ENCODE data around the gene INKA1.

INKA1 gene

DNA sequence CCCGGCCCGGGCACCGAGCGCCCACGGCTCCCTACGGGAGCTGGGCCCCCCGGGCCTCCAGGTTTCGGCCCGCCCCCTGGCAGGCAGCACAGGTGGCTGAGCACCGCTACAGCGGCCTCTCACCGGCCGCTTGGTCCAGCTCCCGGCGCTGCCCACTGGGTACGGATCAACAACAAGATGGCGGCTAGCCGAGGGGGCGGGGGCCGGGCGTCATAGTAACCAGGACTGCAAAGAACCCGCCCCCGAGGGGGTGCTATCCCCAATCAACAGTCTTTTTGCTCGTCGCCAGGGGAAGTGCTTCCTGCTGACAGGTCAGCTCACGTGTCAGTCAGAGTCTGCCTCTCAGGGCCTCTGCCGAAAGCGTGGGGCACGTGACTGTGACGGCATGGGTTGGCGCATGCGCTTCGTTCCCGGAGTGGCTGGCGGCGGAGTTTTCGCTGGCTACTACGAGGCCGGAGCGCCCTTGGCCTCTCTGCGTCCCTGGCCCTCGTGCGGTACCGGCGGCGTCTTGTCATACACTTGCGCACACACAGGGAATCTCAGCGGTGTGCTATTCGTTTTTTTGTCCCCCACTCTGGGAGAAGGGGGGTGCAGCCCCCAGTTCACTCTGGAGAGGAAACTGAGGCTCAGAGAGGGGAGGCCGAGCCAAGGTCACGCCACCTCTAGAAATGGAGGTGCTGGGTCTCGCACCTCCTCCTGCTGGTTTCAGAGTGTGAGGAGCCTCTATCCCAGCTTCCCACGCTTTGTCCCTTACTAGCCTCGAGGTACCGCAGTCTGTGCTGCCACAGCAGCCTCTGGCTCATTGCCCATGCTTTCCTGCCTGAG is 16.5 kb upstream of the INKA1 start, which contains the start of gene IP6K1:
IP6K1 (minus strand) TSS at position 186 of the 825 bp plus-strand sequence. CDS start 38,502 bp downstream, outside the sequence.
- DNase-seq (ENCODE audit: low read depth) = peak; percentile 98

DNA sequence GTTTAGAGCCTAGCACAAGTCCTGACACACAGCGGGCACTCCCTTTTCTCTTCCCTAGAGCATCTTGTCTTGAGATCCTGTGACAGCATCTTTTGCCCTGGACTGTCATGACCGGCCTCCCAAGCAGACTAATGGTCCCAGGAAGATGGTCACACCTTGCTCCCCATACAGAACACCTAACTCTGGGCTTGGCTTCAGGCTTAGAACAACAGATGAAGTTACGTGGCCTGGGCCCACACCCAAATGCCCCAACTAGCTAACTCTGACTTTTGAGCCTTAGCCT is 15.9 kb upstream of the INKA1 start:
- DNase-seq (ENCODE audit: low read depth) = no peak

DNA sequence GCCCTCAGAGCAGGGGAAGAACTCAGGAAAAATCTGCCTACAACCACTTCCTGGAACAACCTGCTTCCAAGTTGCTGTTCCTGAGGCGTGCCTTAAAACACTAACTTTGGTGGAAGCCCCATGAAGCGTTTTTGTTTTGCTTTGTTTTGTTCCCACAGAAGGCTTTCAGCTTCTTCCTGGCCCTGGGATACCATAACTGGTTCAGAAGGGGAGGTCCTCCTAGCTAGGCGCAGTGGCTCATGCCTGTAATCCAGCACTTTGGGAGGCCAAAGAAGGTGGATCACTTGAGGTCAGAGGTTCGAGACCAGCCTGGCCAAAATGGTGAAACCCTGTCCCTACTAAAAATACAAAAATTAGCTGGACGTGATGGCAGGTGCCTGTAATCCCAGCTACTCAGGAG is 15.5 kb upstream of the INKA1 start:
- no peak for DNase-seq (ENCODE audit: low read depth)

GRCh38 chr3:49788056-49788455 is 15.0 kb upstream of the INKA1 start:
- no peak for DNase-seq (ENCODE audit: low read depth)

GRCh38 chr3:49790626-49791411 is 12.2 kb upstream of the INKA1 start:
- no peak for DNase-seq (ENCODE audit: low read depth)

DNA sequence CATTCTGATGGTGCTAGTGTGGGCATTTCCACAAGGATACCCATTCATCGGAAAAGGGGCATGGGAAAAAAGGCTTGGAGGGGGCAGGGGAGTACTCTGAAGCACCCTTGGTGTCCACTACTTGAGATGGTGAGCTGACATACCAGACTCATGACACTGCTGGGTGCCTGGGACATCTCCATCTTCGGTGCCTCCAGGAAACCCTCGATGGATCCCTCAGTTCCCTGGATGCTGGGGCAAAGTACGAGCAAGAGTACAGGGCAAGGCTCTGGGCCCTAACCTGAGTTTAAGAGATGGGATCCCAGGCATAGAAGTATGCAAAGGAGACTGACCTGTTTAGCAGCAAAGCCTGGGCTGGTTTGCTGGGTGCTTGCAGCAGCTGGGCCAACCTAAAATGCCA is 11.5 kb upstream of the INKA1 start:
- DNase-seq (ENCODE audit: low read depth) = no peak

GRCh38 chr3:49792371-49793150 is 10.5 kb upstream of the INKA1 start:
- DNase-seq (ENCODE audit: low read depth) = no peak

- DNase-seq (ENCODE audit: low read depth) = no peak
Measured at GRCh38 chr3:49793486-49794085, 9.5 kb upstream of the INKA1 start.

- DNase-seq (ENCODE audit: low read depth) = no peak
Measured at GRCh38 chr3:49794431-49794830, 8.6 kb upstream of the INKA1 start.

GRCh38 chr3:49794926-49795905 is 7.8 kb upstream of the INKA1 start:
- DNase-seq (ENCODE audit: low read depth) = no peak

DNA sequence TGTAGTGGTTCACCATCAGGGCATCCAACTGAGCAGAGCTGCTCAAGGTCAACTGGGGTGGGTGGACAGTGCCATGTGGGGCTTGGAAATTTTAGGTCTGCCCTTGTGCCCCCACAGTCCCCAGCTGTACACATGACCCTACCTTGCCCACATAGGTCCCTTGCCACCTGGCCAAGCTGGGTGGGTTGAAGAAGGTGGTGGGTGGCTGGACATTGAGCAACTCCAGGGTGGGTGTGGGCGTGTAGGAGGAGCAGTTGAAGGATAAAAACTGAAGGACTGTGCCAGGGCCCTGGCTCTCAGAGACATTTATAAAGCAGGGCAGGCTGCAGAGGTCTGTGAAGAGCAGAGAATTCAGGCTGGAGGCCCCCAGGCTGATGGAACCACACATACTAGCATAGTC is 4.0 kb upstream of the INKA1 start:
- no peak for DNase-seq (ENCODE audit: low read depth)

DNA sequence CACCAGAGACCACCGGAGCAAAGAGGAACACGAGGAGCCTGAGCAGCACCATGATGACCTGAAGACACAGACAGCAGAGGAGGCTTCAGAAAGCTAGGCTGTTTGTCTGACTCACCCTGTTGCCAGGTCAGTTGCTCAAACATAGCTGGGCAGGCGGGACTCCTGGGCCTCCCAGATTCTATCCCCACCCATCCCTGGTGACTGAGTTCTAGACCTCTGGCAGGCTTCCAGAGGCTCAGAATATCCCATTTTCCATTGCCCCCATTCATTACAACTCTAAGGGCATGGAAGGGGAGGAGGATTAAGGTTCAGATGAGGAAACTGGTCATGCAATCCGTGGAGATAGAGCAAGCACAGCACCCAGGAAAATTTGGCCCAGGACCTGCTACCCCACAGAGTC is 3.3 kb upstream of the INKA1 start, which contains the start of gene CDHR4:
CDHR4 (minus strand) TSS at position 113 of the 400 bp plus-strand sequence; CDS start at position 52, 61 bp downstream.
- DNase-seq (ENCODE audit: low read depth) = no peak

GRCh38 chr3:49801160-49801559 is 1.9 kb upstream of the INKA1 start:
- no peak for DNase-seq (ENCODE audit: low read depth)

- DNase-seq (ENCODE audit: low read depth) = no peak
Measured at GRCh38 chr3:49803465-49804140, 542 bp downstream of the INKA1 start.

DNA sequence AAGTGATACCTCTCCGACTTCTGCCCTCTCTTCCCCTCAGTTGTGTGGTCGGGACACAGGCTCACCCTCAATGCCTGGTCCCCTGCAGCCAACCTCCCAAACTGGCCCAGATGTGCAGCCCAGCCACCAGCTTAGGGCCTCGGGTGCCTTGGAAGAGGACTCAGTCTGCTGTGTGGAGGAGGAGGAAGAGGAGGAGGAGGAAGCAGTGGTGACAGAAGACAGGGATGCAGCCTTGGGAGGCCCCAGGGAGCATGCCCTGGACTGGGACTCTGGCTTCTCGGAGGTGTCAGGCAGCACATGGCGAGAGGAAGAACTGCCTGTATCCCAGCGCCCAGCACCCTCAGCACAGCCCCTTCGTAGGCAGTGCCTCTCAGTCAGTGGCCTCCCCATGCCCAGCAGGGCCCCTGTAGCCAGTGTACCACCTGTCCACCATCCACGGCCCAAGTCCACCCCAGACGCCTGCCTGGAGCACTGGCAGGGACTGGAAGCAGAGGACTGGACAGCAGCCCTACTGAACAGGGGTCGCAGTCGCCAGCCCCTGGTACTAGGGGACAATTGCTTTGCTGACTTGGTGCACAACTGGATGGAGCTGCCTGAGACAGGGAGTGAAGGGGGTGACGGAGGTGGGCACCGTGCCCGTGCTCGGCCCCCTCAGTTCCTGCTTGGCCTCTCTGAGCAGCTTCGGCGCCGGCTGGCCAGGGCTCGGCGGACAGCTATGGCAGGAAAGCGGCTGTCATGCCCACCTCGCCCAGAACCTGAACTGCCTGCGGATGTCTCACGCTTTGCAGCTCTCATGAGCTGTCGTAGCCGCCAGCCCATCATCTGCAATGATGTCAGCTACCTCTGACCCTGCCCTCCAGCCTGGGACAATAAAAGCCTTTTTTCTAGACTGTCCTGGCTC is 1.3 kb downstream of the INKA1 start:
- no peak for DNase-seq (ENCODE audit: low read depth)

DNA sequence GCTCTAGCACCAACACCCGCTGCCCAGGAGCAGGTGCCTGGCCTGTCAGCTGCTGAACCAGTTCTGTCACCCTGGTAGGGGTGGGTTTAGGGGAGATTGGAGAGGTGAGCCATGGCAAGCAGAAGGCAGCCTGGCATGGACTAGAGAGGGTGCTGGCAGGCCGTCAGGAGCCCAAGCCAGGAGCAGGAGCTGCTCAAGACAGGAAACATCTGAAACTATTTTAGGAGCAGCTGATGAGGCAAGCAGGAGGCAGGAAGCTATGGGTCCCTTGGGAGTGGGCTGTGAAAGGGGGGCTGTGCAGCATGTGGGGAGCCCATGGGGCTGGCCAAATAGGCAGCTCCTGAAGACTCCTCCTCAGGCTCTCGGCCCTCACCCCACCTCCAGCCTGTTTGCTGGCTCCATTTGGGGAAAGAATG is 2.3 kb downstream of the INKA1 start:
- DNase-seq (ENCODE audit: low read depth) = no peak

DNA sequence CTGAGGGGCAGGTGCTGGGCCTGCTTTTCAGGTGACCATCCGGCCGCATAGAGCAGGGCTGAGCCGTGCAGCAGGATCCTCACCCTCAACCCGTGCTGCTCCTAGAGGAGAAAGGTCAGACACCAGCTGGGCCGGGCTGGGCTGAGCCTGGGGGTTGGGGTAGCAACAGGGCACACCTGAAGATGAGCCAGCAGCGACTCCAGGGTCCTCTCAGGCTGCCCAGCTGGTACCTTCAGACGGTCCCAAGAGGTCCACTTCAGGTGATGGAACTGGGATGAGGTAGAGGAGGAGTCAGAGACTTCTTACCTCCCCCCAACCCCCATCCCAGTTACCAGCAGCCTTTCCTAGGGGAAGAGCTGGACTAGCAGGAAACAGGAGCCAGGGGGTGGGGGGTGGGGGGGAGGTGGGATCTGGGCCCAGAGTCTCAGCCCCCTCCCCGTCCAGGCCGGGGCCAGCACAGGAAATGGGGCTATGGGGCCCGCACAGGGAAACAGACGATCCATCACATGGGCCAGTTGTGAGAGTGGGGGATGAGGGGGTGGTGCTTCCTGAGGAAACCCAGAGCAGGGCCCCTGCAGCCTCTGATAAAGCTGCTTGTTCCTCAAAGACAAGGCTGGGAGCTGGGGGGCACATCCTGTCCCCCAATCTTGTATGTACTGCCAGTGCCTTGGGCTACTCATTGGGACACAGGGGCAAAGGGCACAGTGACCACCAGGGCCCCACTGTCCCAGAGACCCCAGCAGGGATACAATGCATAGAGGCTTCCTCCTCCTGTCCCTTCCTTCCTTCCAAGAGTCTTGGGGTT is 3.0 kb downstream of the INKA1 start:
- no peak for DNase-seq (ENCODE audit: low read depth)

- no peak for DNase-seq (ENCODE audit: low read depth)
Measured at GRCh38 chr3:49806850-49807249, 3.8 kb downstream of the INKA1 start.
